Mesendoderm (in vitro differentiated cells): ENCODE measurements around the gene AP1S3.

Source experiments
- DNase-seq: peaks from one replicate; pipeline ENCODE4 v3.0.0; 2013
- H2AK5ac ChIP-seq: 2 replicates; pipeline ENCODE4 v1.6.1; 2013; ENCODE audit warnings: low read length, inconsistent platforms
- H2BK120ac ChIP-seq: 2 replicates; pipeline ENCODE4 v1.6.1; 2013; ENCODE audit warnings: low read depth, mild to moderate bottlenecking, low read length, moderate library complexity, mixed read lengths
- H2BK15ac ChIP-seq: replicated peaks from 2 replicates; pipeline ENCODE4 v1.6.1; 2013; ENCODE audit warnings: low read depth, mild to moderate bottlenecking, moderate library complexity
- H2BK5ac ChIP-seq: 2 replicates; pipeline ENCODE4 v1.6.1; 2013; ENCODE audit warnings: low read length, inconsistent platforms
- H3K18ac ChIP-seq: 2 replicates; pipeline ENCODE4 v1.6.1; 2013; ENCODE audit warnings: mild to moderate bottlenecking, low read length, mixed read lengths
- H3K23ac ChIP-seq: one replicate; pipeline ENCODE4 v1.6.1; 2013; ENCODE audit warnings: low read length
- H3K27ac ChIP-seq: 2 replicates; pipeline ENCODE4 v1.5.1; 2013; ENCODE audit warnings: low read depth, mild to moderate bottlenecking, inconsistent platforms, low read length, moderate library complexity
- H3K27me3 ChIP-seq: 2 replicates; pipeline ENCODE4 v1.6.1; 2013; ENCODE audit warnings: low read length, control low read depth, mild to moderate bottlenecking, inconsistent platforms; ENCODE audit not compliant: insufficient read depth, poor library complexity
- H3K36me3 ChIP-seq: 2 replicates; pipeline ENCODE4 v1.6.1; 2013; ENCODE audit warnings: low read length, inconsistent platforms; ENCODE audit not compliant: control insufficient read depth, insufficient read depth
- H3K4ac ChIP-seq: one replicate; pipeline ENCODE4 v1.6.1; 2013; ENCODE audit warnings: low read depth, mild to moderate bottlenecking, low read length, moderate library complexity
- H3K4me1 ChIP-seq: 2 replicates; pipeline ENCODE4 v1.6.1; 2013; ENCODE audit warnings: low read depth, low read length, inconsistent platforms; ENCODE audit not compliant: control insufficient read depth
- H3K4me2 ChIP-seq: 2 replicates; pipeline ENCODE4 v1.6.1; 2013; ENCODE audit warnings: low read length
- H3K4me3 ChIP-seq: 2 replicates; pipeline ENCODE4 v1.5.1; 2013; ENCODE audit warnings: mild to moderate bottlenecking, low read length
- H3K56ac ChIP-seq: one replicate; pipeline ENCODE4 v1.6.1; 2013; ENCODE audit warnings: low read length
- H3K79me1 ChIP-seq: 2 replicates; pipeline ENCODE4 v1.6.1; 2013; ENCODE audit warnings: low read length, inconsistent platforms
- H3K79me2 ChIP-seq: 2 replicates; pipeline ENCODE4 v1.6.1; 2013; ENCODE audit warnings: mild to moderate bottlenecking, low read length; ENCODE audit not compliant: control insufficient read depth, insufficient read depth
- H3K9ac ChIP-seq: 2 replicates; pipeline ENCODE4 v1.6.1; 2013; ENCODE audit warnings: low read length, inconsistent platforms
- H4K5ac ChIP-seq: one replicate; pipeline ENCODE4 v1.6.1; 2013; ENCODE audit warnings: low read length
- H4K8ac ChIP-seq: one replicate; pipeline ENCODE4 v1.6.1; 2013; ENCODE audit warnings: low read depth, mild to moderate bottlenecking, control low read depth, low read length, moderate library complexity
- WGBS: extraction: QIAGEN DNeasy Blood & Tissue Kit; methylation state at CpG from one replicate; pipeline ENCODE4 v1.1.7; 2013; ENCODE audit warnings: low lambda C conversion rate, missing lambda C conversion rate; ENCODE audit not compliant: insufficient coverage; ENCODE audit errors: extremely low coverage; 5-methylcytosine and 5-hydroxymethylcytosine counted together

AP1S3 gene

DNA sequence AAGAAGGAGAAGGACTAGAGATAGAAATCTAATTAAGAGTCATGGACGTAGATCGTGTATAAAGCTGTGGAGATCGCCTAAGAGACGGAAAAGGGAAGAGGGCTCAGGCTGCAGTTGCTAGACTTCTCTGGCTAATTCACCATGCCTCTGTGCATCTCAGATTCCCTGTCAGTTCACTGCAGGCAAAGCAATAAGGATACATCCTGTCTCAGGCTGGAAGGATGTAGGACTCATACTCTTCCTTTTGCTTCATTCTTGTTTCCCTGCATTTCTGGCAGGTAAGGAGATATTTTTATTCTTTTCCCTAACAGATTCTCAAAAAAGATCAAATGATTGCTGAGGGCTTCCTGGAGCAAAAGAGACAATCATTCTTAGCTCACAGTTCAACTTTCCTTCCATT, 112.5 kb downstream of the AP1S3 start:
- Histone ChIP-seq H3K79me1 (no peaks in the 10 kb centered on the region), H3K23ac (no peak overlapping the region), H3K36me3 (no peaks in the 10 kb centered on the region), H3K27me3 (no peaks in the 10 kb centered on the region), H3K79me2 (peaks cover 2% of the 10 kb centered on the region), H4K5ac (peak overlapping the region; percentile 6), H3K4ac (peak overlapping the region; percentile 36), H3K27ac (peak overlapping the region; percentile 43), H3K9ac (no peak overlapping the region), H3K4me2 (no peak overlapping the region), H3K4me3 (no peak overlapping the region), H2BK15ac (no peak overlapping the region), H3K18ac (peak overlapping the region; percentile 68), H2AK5ac (no peak overlapping the region), H3K56ac (peak overlapping the region; percentile 61), H2BK120ac (no peak overlapping the region), H2BK5ac (peak overlapping the region; percentile 26), H3K4me1 (peaks cover 4% of the 10 kb centered on the region), H4K8ac (no peak overlapping the region)
- no CpG with 5 or more reads among the region's 4 CpGs for WGBS
- peak; percentile 51 for DNase-seq

DNA sequence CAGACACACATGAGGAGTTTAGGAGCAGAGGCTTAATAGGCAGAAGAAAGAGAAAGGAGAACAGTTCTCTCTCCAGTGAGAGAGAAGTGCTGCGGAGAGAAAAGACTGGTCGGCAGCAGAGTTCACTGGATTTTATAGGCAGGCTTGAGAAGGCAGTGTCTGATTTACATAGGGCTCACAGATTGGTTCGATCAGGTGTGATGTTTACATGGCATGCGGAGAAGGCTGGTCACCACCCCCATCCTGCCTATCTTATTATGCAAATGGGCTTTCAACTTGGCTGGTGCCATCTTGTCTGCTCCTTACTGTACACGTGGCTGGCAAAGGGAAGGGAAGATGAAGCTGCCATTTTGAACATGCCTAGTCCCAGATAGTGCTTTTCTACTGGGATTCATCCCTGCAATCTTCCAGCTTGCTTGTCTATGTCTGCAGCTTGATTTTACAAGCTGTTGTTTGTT, 113.4 kb downstream of the AP1S3 start:
- no peak overlapping the region for H3K4ac ChIP-seq
- no peak overlapping the region for H3K27ac ChIP-seq
- H3K23ac ChIP-seq, result no peak overlapping the region
- peaks cover 4% of the 10 kb centered on the region for H3K4me1 ChIP-seq
- no peak overlapping the region for H4K8ac ChIP-seq
- peaks cover 2% of the 10 kb centered on the region for H3K79me2 ChIP-seq
- H3K18ac ChIP-seq, result peak overlapping the region; percentile 68
- H3K4me2 ChIP-seq, result peak overlapping the region; percentile 33
- no peak overlapping the region for H2BK5ac ChIP-seq
- H3K36me3 ChIP-seq, result no peaks in the 10 kb centered on the region
- no CpG with 5 or more reads among the region's 5 CpGs for WGBS
- peak overlapping the region; percentile 82 for H3K56ac ChIP-seq
- no peak overlapping the region for H2BK15ac ChIP-seq
- H3K4me3 ChIP-seq, result peak overlapping the region; percentile 68
- peak overlapping the region; percentile 75 for H3K9ac ChIP-seq
- no peak overlapping the region for H4K5ac ChIP-seq
- no peaks in the 10 kb centered on the region for H3K79me1 ChIP-seq
- H2AK5ac ChIP-seq, result no peak overlapping the region
- peak; percentile 97 for DNase-seq
- no peaks in the 10 kb centered on the region for H3K27me3 ChIP-seq
- peak overlapping the region; percentile 9 for H2BK120ac ChIP-seq

DNA sequence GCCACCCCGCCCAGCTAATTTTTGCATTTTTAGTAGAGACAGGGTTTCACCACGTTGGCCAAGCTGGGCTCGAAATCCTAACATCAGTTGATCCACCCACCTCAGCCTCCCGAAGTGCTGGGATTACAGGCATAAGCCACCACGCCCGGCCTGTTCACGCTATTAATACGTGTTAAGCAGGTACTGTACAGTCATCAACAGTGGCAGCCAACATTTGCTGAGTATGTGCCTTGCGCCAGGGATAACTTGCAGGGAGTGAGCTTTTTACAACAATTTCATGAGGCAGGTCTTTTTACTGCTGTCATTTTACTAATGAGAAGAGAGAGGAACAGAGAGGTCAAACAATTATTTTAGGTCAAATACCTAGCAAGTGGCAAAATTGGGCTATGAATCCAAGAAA, 115.2 kb downstream of the AP1S3 start:
- Histone ChIP-seq H3K27me3 (no peaks in the 10 kb centered on the region), H2BK120ac (no peak overlapping the region), H3K36me3 (peaks cover 2% of the 10 kb centered on the region), H4K5ac (no peak overlapping the region), H3K79me2 (peaks cover 2% of the 10 kb centered on the region), H3K9ac (peak overlapping the region; percentile 26), H4K8ac (no peak overlapping the region), H3K56ac (peak overlapping the region; percentile 35), H3K18ac (no peak overlapping the region), H2BK5ac (no peak overlapping the region), H3K4me3 (no peak overlapping the region), H2AK5ac (no peak overlapping the region), H3K23ac (no peak overlapping the region), H3K79me1 (no peaks in the 10 kb centered on the region), H3K27ac (no peak overlapping the region), H2BK15ac (no peak overlapping the region), H3K4me1 (peaks cover 4% of the 10 kb centered on the region), H3K4ac (no peak overlapping the region), H3K4me2 (no peak overlapping the region)
- no CpG with 5 or more reads among the region's 9 CpGs for WGBS
- DNase-seq, result no peak

DNA sequence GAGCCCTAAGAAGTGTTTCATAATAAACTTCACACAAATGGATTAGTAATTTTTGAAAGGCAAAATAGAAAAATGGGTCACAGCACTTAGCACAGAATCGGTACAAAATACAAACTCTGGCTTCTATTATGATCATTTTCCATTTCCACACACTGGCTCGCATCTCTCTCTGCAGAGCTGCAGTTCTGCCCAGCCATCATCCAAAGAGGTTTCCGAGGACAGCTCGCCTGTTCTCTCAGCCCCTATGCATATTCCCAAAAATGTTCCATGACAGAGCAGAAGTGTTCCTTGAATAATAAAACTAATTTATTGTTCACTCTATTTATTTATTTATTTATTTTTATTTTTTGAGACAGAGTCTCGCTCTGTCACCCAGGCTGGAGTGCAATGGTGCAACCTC, 115.6 kb downstream of the AP1S3 start:
- H2BK120ac ChIP-seq, result no peak overlapping the region
- no peak overlapping the region for H4K8ac ChIP-seq
- no peak for DNase-seq
- H3K4me1 ChIP-seq, result peaks cover 4% of the 10 kb centered on the region
- H3K4me3 ChIP-seq, result no peak overlapping the region
- peaks cover under 1% of the 10 kb centered on the region for H3K79me1 ChIP-seq
- no peak overlapping the region for H4K5ac ChIP-seq
- H2BK5ac ChIP-seq, result no peak overlapping the region
- no peak overlapping the region for H3K18ac ChIP-seq
- no peak overlapping the region for H3K23ac ChIP-seq
- H2AK5ac ChIP-seq, result no peak overlapping the region
- WGBS, result no CpG with 5 or more reads among the region's 5 CpGs
- no peak overlapping the region for H3K27ac ChIP-seq
- H3K9ac ChIP-seq, result no peak overlapping the region
- no peak overlapping the region for H3K4ac ChIP-seq
- peaks cover 3% of the 10 kb centered on the region for H3K79me2 ChIP-seq
- no peaks in the 10 kb centered on the region for H3K27me3 ChIP-seq
- no peak overlapping the region for H2BK15ac ChIP-seq
- H3K56ac ChIP-seq, result no peak overlapping the region
- no peak overlapping the region for H3K4me2 ChIP-seq
- peaks cover 3% of the 10 kb centered on the region for H3K36me3 ChIP-seq

DNA sequence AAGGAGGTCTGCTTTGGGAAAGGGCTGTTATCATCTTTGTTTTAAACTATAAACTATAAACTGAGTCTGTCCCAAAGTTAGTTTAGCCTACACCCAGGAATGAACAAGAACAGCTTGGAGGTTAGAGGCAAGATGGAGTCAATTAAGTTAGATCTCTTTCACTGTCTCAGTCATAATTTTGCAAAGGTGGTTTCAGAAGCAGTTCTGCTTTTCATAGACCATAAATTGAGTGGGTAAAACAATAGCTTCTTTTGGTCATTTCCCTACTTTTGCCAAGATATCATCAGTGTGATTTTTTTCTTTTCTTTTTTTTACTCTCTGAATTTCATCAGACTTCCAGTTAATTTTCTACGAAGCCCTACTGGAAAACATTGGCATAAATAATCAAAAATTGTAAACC, 117.0 kb downstream of the AP1S3 start:
- Histone ChIP-seq H3K4ac (no peak overlapping the region), H2BK5ac (no peak overlapping the region), H3K4me3 (no peak overlapping the region), H3K36me3 (peaks cover 4% of the 10 kb centered on the region), H3K27ac (no peak overlapping the region), H3K18ac (no peak overlapping the region), H3K23ac (no peak overlapping the region), H4K5ac (no peak overlapping the region), H2BK15ac (no peak overlapping the region), H3K4me2 (no peak overlapping the region), H2AK5ac (no peak overlapping the region), H3K79me1 (peaks cover 2% of the 10 kb centered on the region), H3K79me2 (peaks cover 4% of the 10 kb centered on the region), H3K4me1 (peaks cover 4% of the 10 kb centered on the region), H4K8ac (no peak overlapping the region), H3K27me3 (no peaks in the 10 kb centered on the region), H3K56ac (no peak overlapping the region), H2BK120ac (no peak overlapping the region), H3K9ac (no peak overlapping the region)
- DNase-seq, result no peak
- no CpG with 5 or more reads among the region's 1 CpG for WGBS

DNA sequence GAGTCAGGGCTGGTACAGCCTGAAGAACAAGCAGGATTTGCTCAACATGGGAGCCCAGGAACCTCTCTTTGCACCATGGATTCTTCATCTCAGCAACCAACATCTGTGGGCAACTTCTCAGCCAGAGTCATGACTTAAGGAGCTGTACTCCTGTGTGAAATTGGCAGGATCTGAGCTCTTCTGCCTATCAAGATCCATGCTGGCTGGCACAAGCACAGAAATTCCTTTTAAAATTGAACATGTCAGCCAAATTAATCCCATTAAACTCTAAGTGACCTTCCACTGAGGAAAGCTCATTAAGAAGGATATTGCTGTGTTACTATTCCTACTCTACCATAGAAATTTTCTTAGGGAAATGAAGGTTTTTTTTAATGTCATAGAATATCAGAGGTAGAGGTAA, 124.7 kb downstream of the AP1S3 start:
- Histone ChIP-seq H2BK15ac (no peak overlapping the region), H3K4me1 (no peaks in the 10 kb centered on the region), H2AK5ac (no peak overlapping the region), H3K23ac (no peak overlapping the region), H3K9ac (no peak overlapping the region), H3K27me3 (no peaks in the 10 kb centered on the region), H3K56ac (no peak overlapping the region), H3K79me2 (peaks cover 2% of the 10 kb centered on the region), H2BK5ac (no peak overlapping the region), H3K18ac (no peak overlapping the region), H3K4me2 (no peak overlapping the region), H4K5ac (no peak overlapping the region), H3K4ac (no peak overlapping the region), H3K27ac (no peak overlapping the region), H3K36me3 (peaks cover 4% of the 10 kb centered on the region), H4K8ac (no peak overlapping the region), H3K79me1 (peaks cover 2% of the 10 kb centered on the region), H2BK120ac (no peak overlapping the region), H3K4me3 (no peak overlapping the region)
- no peak for DNase-seq
